Chondrocyte (in vitro differentiated cells): ENCODE results near the gene COL25A1. TPM values are rescaled to one million over a fixed set of nuclear protein-coding genes. Genes with fewer than 3 reads are reported as not detected.

ENCODE experiments used
- DNase-seq: peaks from one replicate; pipeline ENCODE4 v3.0.0; 2021; ENCODE audit warnings: mixed read lengths, low spot score
- H3K27ac Mint-ChIP-seq: one replicate; pipeline ENCODE4 v1.8.0; 2021; ENCODE audit warnings: mild to moderate bottlenecking, moderate library complexity, mixed read lengths; ENCODE audit not compliant: unreplicated experiment
- H3K27me3 Mint-ChIP-seq: 2 replicates; pipeline ENCODE4 v1.8.0; 2021; ENCODE audit warnings: low read depth, mixed read lengths
- H3K36me3 Mint-ChIP-seq: 2 replicates; pipeline ENCODE4 v1.8.0; 2021; ENCODE audit warnings: low read depth, mixed read lengths
- H3K4me1 Mint-ChIP-seq: 2 replicates; pipeline ENCODE4 v1.8.0; 2021; ENCODE audit warnings: low read depth, mild to moderate bottlenecking, mixed read lengths
- H3K4me3 Mint-ChIP-seq: one replicate; pipeline ENCODE4 v1.8.0; 2021; ENCODE audit warnings: mild to moderate bottlenecking, moderate library complexity, mixed read lengths; ENCODE audit not compliant: unreplicated experiment
- H3K9me3 Mint-ChIP-seq: 2 replicates; pipeline ENCODE4 v1.8.0; 2021; ENCODE audit warnings: low read depth, mixed read lengths
- total RNA-seq: library from RNA; stranded (reverse); gene quantifications from 3 replicates; pipeline ENCODE4 v1.2.1, GENCODE V29; 2021
- TF ChIP-seq, protein P1 (sequence below): fragments of 200-600 bp; sonication (generic); IDR thresholded peaks from 2 replicates; pipeline ENCODE4 v1.5.0; 2021; ENCODE audit warnings: antibody characterized with exemption, mild to moderate bottlenecking, moderate library complexity

The COL25A1 gene
- total RNA-seq, 1 donor from 2014 or later, result 0.45 TPM

DNA sequence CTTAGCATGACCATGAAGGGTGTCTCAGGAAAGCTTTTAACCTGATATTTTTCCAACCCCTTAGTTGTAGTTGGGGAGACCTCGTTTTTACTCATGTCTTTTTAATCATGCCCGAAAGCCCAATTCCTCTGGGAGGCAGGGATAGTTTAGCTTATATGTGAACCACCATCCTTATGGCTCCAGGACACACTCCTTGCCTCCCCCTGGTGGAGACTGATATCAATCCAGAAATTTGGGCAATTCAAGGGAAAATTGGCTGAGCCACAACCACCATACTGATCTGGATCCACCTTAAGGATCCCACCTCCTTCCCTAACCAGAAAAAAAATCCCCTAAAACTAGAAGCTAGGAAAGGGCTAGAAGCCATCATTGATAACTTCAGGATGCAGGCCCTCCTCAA is 13.4 kb upstream of the COL25A1 start:
- peaks cover 20% of the 10 kb centered on the region for H3K9me3 Mint-ChIP-seq
- no peak overlapping the region for H3K27ac Mint-ChIP-seq
- TF ChIP-seq, protein P1, sequence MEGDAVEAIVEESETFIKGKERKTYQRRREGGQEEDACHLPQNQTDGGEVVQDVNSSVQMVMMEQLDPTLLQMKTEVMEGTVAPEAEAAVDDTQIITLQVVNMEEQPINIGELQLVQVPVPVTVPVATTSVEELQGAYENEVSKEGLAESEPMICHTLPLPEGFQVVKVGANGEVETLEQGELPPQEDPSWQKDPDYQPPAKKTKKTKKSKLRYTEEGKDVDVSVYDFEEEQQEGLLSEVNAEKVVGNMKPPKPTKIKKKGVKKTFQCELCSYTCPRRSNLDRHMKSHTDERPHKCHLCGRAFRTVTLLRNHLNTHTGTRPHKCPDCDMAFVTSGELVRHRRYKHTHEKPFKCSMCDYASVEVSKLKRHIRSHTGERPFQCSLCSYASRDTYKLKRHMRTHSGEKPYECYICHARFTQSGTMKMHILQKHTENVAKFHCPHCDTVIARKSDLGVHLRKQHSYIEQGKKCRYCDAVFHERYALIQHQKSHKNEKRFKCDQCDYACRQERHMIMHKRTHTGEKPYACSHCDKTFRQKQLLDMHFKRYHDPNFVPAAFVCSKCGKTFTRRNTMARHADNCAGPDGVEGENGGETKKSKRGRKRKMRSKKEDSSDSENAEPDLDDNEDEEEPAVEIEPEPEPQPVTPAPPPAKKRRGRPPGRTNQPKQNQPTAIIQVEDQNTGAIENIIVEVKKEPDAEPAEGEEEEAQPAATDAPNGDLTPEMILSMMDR, result peak; percentile 71
- peaks cover 3% of the 10 kb centered on the region for H3K36me3 Mint-ChIP-seq
- no peak overlapping the region for H3K4me3 Mint-ChIP-seq
- H3K27me3 Mint-ChIP-seq, result no peaks in the 10 kb centered on the region
- DNase-seq, result no peak
- peaks cover 4% of the 10 kb centered on the region for H3K4me1 Mint-ChIP-seq

DNA sequence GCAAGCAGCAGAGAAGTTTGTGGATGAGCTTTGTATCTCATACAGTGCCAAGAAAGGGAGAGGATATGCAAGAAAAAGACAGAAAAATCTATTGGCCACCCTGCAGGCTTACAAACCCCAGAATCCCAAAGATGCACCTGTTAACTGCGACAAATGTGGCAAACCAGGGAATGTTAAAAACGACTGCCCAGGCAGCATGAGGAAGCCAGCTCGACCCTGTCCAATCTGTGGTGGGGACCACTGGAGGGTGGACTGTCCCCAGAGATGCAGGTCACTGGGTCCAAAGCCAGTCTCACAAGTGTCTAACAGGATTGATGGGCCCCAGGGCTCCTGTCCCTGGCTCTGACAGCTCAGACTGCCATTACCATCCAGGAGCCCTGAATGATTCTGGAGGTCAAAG is 12.9 kb upstream of the COL25A1 start:
- DNase-seq, result no peak
- peaks cover 4% of the 10 kb centered on the region for H3K4me1 Mint-ChIP-seq
- H3K4me3 Mint-ChIP-seq, result no peak overlapping the region
- TF ChIP-seq, protein P1, result no peak
- H3K36me3 Mint-ChIP-seq, result peaks cover 3% of the 10 kb centered on the region
- H3K9me3 Mint-ChIP-seq, result peaks cover 16% of the 10 kb centered on the region
- no peaks in the 10 kb centered on the region for H3K27me3 Mint-ChIP-seq
- H3K27ac Mint-ChIP-seq, result no peak overlapping the region

DNA sequence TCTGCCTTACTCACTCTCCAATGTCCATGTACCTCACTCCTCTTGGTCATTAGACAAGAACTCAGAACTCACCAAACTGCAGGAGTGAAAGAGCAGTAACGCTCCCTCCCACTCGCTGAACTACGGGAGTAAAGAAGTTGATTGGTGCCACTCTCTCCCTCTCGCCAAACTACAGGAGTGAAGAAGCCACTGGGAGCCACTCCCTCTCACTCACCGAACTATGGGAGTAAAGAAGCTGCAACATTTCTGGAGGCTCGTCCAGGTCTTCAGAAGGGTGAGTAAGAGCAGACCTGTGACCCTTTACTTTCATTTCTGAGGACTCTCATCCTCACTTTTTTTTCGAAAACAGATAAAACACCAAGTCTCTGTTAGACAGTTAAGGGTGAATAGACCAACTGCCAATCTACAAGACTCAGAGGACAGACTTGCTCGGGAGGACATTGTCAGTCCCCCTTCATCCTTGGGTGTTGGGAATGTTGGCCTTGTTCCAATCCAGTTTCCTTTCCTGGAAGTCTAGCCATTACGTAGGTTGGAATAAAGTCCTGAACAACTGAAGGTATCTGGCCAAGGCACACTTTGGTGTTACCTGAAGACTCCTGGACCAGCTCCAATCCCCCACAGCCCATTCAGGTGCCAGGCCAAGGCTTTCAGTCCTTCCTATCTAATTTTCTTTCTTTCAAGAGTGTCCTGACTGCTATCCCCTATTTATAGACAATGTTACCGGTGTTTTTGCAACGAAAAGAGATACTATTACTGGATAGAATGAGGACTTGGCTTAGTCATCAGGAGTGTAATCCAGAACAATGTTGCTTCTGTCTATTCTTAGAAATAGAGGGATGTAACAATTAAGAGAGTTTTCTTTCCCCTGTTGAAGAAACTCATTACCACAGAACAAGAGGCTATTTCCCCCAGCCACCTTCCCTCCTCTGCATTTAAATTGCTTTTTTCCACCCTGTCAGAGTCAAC is 11.0 kb upstream of the COL25A1 start:
- H3K27me3 Mint-ChIP-seq, result no peaks in the 10 kb centered on the region
- H3K9me3 Mint-ChIP-seq, result peaks cover 14% of the 10 kb centered on the region
- H3K4me1 Mint-ChIP-seq, result peaks cover 4% of the 10 kb centered on the region
- H3K36me3 Mint-ChIP-seq, result peaks cover 3% of the 10 kb centered on the region
- H3K27ac Mint-ChIP-seq, result no peak overlapping the region
- no peak for DNase-seq
- TF ChIP-seq, protein P1, result no peak
- H3K4me3 Mint-ChIP-seq, result no peak overlapping the region

DNA sequence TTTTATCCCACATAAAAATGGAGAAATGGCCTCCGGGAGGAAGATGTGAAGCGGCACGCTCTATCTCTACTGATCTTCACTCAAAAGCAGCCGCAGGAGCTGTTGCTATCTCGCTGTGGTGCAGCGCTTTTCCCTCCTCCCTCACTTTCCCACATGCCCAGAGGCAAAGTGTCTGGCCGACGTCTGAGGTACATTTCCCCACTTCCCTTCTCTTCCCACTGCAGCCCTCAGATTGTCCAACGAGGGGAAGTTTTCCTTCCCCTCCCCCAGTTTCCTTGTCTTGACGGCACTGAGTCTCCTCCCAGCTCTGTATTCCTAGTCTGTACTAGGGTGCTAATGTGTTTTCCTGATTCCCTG is 660 bp upstream of the COL25A1 start:
- Mint-ChIP-seq H3K9me3 (no peaks in the 10 kb centered on the region), H3K36me3 (no peaks in the 10 kb centered on the region), H3K4me3 (peak overlapping the region; percentile 81), H3K27me3 (peaks cover 15% of the 10 kb centered on the region), H3K27ac (peak overlapping the region; percentile 39), H3K4me1 (peaks cover 14% of the 10 kb centered on the region)
- DNase-seq, result no peak
- TF ChIP-seq, protein P1, result no peak

DNA sequence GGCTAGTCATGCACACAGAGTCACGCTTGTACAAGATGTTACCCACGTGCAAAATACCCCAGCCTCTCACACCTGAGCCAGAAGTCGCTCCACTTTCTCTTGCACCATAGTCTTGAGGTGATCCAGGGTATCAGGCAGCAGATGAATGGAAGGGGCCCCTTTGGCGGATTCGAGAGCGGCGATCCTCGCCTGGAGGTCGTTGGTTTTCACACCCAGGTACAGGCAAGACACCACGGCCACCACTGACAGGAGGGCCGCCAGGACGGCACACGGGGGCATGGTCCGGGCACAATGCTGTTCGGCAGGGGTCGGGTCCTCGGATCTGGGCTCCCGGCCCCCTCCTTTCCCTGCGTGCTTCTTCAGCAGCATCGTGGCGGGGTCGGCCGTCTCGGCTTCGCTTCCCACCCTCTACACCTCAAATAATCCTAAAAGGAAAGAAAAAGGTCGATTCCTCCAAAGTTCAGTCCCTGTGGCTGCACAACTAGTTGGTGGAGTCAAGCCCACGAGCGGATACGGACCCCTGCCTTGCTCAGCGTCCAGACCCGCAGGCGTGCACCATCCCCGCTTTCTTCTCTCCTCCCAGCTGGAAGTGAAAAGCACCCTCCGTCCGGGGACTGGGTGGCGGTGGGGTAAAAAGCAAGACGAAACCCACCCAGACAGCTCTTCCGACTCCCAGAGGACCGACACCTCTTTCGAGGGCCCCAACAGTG is 652 bp downstream of the COL25A1 start:
- TF ChIP-seq, protein P1, result no peak
- H3K36me3 Mint-ChIP-seq, result no peaks in the 10 kb centered on the region
- H3K4me3 Mint-ChIP-seq, result peak overlapping the region; percentile 81
- H3K4me1 Mint-ChIP-seq, result peaks cover 14% of the 10 kb centered on the region
- H3K27me3 Mint-ChIP-seq, result peaks cover 15% of the 10 kb centered on the region
- no peak for DNase-seq
- H3K9me3 Mint-ChIP-seq, result no peaks in the 10 kb centered on the region
- H3K27ac Mint-ChIP-seq, result no peak overlapping the region
